Lung (tissue), 12 donors: ENCODE data around the gene S1PR3. TPM values are rescaled to one million over a fixed set of nuclear protein-coding genes. Genes with fewer than 3 reads are reported as not detected.

Source experiments
- ATAC-seq: fragments of 200-7000 bp; cut with Tn5 transposase; one replicate; pipeline ENCODE4 v1.9.1; 2020; ENCODE audit warnings: moderate number of reproducible peaks; ENCODE audit not compliant: insufficient read depth, low FRiP score
- DNase-seq, 3 donors: peaks; one replicate each; pipeline ENCODE4 v3.0.0-alpha.2; 2013 to 2017
- H3K27ac ChIP-seq, 2 donors: one replicate each; pipeline ENCODE4 v1.5.1; 2013; ENCODE audit warnings: mild to moderate bottlenecking in 2 of 2, moderate library complexity in 2 of 2, control low read depth in 1 of 2, inconsistent platforms in 1 of 2, low read depth in 1 of 2, low read length in 1 of 2
- H3K27me3 ChIP-seq, 3 donors: one replicate each; pipeline ENCODE4 v1.5.1; 2013; ENCODE audit warnings: low read length in 2 of 3; ENCODE audit not compliant: control insufficient read depth in 3 of 3, insufficient read depth in 3 of 3
- H3K36me3 ChIP-seq, 4 donors: one replicate each; pipeline ENCODE4 v1.5.1; 2013; ENCODE audit warnings: low read length in 4 of 4, mild to moderate bottlenecking in 1 of 4, moderate library complexity in 1 of 4; ENCODE audit not compliant: control insufficient read depth in 4 of 4, insufficient read depth in 4 of 4
- H3K4me1 ChIP-seq, 5 donors: one replicate each; pipeline ENCODE4 v1.5.1; 2013; ENCODE audit warnings: low read length in 5 of 5, mild to moderate bottlenecking in 2 of 5, moderate library complexity in 1 of 5; ENCODE audit not compliant: control insufficient read depth in 5 of 5, insufficient read depth in 5 of 5
- H3K4me3 ChIP-seq: one replicate; pipeline ENCODE4 v1.5.1; 2013; ENCODE audit warnings: mild to moderate bottlenecking, control low read depth, moderate library complexity
- H3K9ac ChIP-seq, 2 donors: one replicate each; pipeline ENCODE4 v1.5.1; 2013; ENCODE audit warnings: low read length in 2 of 2, control low read depth in 1 of 2; ENCODE audit not compliant: insufficient read depth in 1 of 2
- H3K9me3 ChIP-seq, 4 donors: one replicate each; pipeline ENCODE4 v1.5.1; 2013; ENCODE audit warnings: low read length in 3 of 4, mild to moderate bottlenecking in 1 of 4, moderate library complexity in 1 of 4; ENCODE audit not compliant: control insufficient read depth in 4 of 4, insufficient read depth in 3 of 4
- CTCF ChIP-seq: IDR thresholded peaks from 2 replicates; pipeline ENCODE4 v1.5.1; 2012; ENCODE audit warnings: mild to moderate bottlenecking; ENCODE audit errors: control extremely low read depth, extremely low read depth
- WGBS, 2 donors: extraction: QIAGEN DNeasy Blood & Tissue Kit; methylation state at CpG; one replicate each; pipeline ENCODE4 v1.1.7; 2013; 5-methylcytosine and 5-hydroxymethylcytosine counted together
- polyA plus RNA-seq, 2 donors: library from polyadenylated mRNA; stranded (reverse); fragments of 200-250 nt; gene quantifications; one replicate each; pipeline ENCODE4 v1.2.1, GENCODE V29; 2013
- total RNA-seq, 2 donors: library from RNA; depleted of rRNA in 1 of 2; stranded (reverse); fragments of >200 nt in 1 of 2; gene quantifications; one replicate each; pipeline ENCODE4 v1.2.1, GENCODE V29; 2014 to 2021
- donor health status: control.
- donor health status: control.
- donor health status: Bipolar disorder and iron deficiency.
- donor health status: healthy.
- donor health status: DM: yes; HTN: yes; CAD: no.

S1PR3 gene
- total and polyA plus RNA-seq, 4 donors = 2.8 to 38.7 (median 14.3) TPM

DNA sequence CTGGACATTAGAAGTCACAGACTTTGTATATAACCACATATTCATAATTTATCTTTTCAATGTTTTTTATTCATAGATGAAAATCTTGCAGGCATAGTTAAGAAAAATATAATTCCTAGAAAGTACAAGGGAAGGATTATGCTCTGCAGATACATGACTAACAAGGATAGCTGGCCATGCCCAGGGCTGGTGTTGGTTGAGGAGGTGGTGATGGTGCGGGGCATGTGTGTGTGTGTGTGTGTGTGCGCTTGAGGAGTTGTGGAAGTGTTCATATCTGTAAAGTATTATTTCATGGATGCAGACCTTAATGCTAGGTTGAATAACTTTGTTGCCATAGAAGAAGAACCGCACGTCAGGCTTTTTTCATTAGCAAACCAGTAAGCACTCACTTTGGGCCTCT lies 1.3 kb downstream of the S1PR3 start:
- Histone ChIP-seq H3K27ac (no peak overlapping the region), H3K9me3 (peaks cover 0 to 1% (median 0%) of the 10 kb centered on the region in 4 donors), H3K36me3 (peaks cover 0 to 29% (median 10%) of the 10 kb centered on the region in 4 donors), H3K4me1 (peaks cover 2 to 66% (median 16%) of the 10 kb centered on the region in 5 donors), H3K9ac (peak overlapping the region in 1 of 2 donors; percentile 80), H3K4me3 (no peak overlapping the region), H3K27me3 (no peaks in the 10 kb centered on the region)
- WGBS, 2 donors = 74 to 85% methylated on average over 4 of the region's 4 CpGs
- DNase-seq (peak in 2 of 3 donors; percentile 12 to 49), ATAC-seq (no peak)
- no peak for TF ChIP-seq CTCF

DNA sequence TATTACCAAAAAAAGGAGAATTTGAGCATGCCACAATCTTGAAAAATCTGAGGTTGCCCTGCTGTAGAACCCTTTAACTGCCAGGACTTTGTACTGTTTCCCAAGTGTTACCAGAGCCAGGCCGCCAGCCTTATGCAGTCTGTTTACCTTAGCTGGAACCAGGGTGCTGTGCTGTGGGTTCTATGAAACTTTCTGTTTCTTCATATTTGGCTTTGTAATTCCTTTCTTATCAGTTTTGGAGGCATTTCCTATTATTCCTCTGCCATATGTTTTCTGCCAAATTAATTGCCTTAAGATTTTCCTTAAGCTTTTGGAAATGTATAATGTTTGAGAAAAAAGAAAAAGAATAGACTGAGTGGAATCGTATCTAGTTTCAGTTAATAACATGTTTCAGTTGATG lies 2.1 kb downstream of the S1PR3 start:
- ATAC-seq (no peak), DNase-seq (peak; percentile 23 to 83 (median 80))
- H3K4me3 ChIP-seq = no peak overlapping the region
- H3K9ac ChIP-seq = peak overlapping the region in 1 of 2 donors; percentile 57
- 69 to 74% methylated on average over 2 of the region's 2 CpGs for WGBS, 2 donors
- H3K27me3 ChIP-seq = no peaks in the 10 kb centered on the region
- no peak for TF ChIP-seq CTCF
- no peak overlapping the region for H3K27ac ChIP-seq
- peaks cover 0 to 34% (median 12%) of the 10 kb centered on the region in 4 donors for H3K36me3 ChIP-seq
- peaks cover 2 to 72% (median 16%) of the 10 kb centered on the region in 5 donors for H3K4me1 ChIP-seq
- peaks cover 0 to 1% (median 0%) of the 10 kb centered on the region in 4 donors for H3K9me3 ChIP-seq

DNA sequence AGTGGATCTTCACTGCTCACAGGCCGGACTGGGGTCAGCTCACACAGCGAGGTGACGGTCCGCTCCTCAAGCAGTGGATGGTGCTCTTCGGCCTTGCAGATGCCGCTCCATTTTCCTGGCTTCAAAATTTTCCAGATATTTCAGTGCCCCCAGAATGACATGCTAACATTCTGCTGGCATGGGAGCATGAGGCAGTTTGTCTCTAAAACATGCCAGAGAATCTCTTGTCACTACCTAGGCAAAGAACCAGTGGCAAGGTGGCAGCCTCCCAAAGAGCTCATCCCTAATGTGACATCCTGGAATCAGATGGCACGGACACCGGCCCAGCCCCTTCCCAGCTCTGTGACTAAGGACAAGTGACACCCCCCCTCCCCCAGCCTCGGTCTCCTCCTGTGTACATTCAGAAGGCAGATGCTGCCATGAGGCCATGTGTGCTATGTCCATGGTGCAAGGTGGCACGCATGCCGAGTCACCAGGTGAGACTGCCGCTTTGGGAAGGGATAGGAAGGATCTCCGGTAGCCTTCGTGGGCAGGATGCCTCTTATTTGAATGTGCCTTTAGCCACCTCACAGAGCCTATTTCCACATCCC lies 2.7 kb downstream of the S1PR3 start:
- H3K4me1 ChIP-seq = peaks cover 6 to 72% (median 23%) of the 10 kb centered on the region in 5 donors
- peak in 1 of 3 donors; percentile 12 for DNase-seq
- H3K27me3 ChIP-seq = no peaks in the 10 kb centered on the region
- ATAC-seq = no peak
- peaks cover 0 to 1% (median 0%) of the 10 kb centered on the region in 4 donors for H3K9me3 ChIP-seq
- peaks cover 0 to 34% (median 12%) of the 10 kb centered on the region in 4 donors for H3K36me3 ChIP-seq
- no peak for TF ChIP-seq CTCF
- H3K9ac ChIP-seq = peak overlapping the region in 1 of 2 donors; percentile 57
- H3K4me3 ChIP-seq = no peak overlapping the region
- 86 to 88% methylated on average over 14 of the region's 14 CpGs for WGBS, 2 donors
- peak overlapping the region in 1 of 2 donors; percentile 16 for H3K27ac ChIP-seq
